MM.1S (cell line): ENCODE results near the gene CALCOCO2.

Experiments used
- DNase-seq: peaks from one replicate; pipeline ENCODE4 v3.0.0-alpha.2; 2015
- H2AFZ ChIP-seq: fragments of 300-600 bp; sonication (generic); 2 replicates; pipeline ENCODE4 v1.6.0; 2016; ENCODE audit warnings: antibody characterized with exemption, low read length
- H3F3A ChIP-seq: fragments of 300-600 bp; sonication (generic); 2 replicates; pipeline ENCODE4 v1.6.1; 2016; ENCODE audit warnings: mild to moderate bottlenecking, antibody characterized with exemption, low read length, moderate library complexity, mixed read lengths; ENCODE audit not compliant: insufficient read depth
- H3K27ac ChIP-seq: fragments of 300-600 bp; sonication (generic); 2 replicates; pipeline ENCODE4 v1.5.1; 2016; ENCODE audit warnings: mild to moderate bottlenecking, low read length
- H3K27me3 ChIP-seq: fragments of 300-600 bp; sonication (generic); replicated peaks from 2 replicates; pipeline ENCODE4 v1.6.0; 2016; ENCODE audit warnings: low read length; ENCODE audit not compliant: insufficient read depth
- H3K36me3 ChIP-seq: fragments of 300-600 bp; sonication (generic); replicated peaks from 2 replicates; pipeline ENCODE4 v1.6.1; 2016; ENCODE audit warnings: mild to moderate bottlenecking, low read length, mixed read lengths; ENCODE audit not compliant: insufficient read depth
- H3K4me1 ChIP-seq: fragments of 300-600 bp; sonication (generic); 2 replicates; pipeline ENCODE4 v1.6.1; 2016; ENCODE audit warnings: low read length, mixed read lengths
- H3K4me2 ChIP-seq: fragments of 300-600 bp; sonication (generic); 2 replicates; pipeline ENCODE4 v1.6.0; 2016; ENCODE audit warnings: low read depth, low read length
- H3K4me3 ChIP-seq: fragments of 300-600 bp; sonication (generic); 2 replicates; pipeline ENCODE4 v1.5.1; 2016; ENCODE audit warnings: low read length, mixed read lengths
- H3K79me2 ChIP-seq: fragments of 300-600 bp; sonication (generic); 2 replicates; pipeline ENCODE4 v1.6.1; 2016; ENCODE audit warnings: mixed run types, low read length, mixed read lengths
- H3K9ac ChIP-seq: fragments of 300-600 bp; sonication (generic); 2 replicates; pipeline ENCODE4 v1.6.1; 2016; ENCODE audit warnings: low read length, mixed read lengths
- H3K9me2 ChIP-seq: fragments of 300-600 bp; sonication (generic); replicated peaks from 2 replicates; pipeline ENCODE4 v1.6.1; 2016; ENCODE audit warnings: mild to moderate bottlenecking, low read length, mixed read lengths; ENCODE audit not compliant: insufficient read depth
- H3K9me3 ChIP-seq: fragments of 300-600 bp; sonication (generic); replicated peaks from 2 replicates; pipeline ENCODE4 v1.6.1; 2016; ENCODE audit warnings: mild to moderate bottlenecking, low read length, mixed read lengths; ENCODE audit not compliant: insufficient read depth
- H4K20me1 ChIP-seq: fragments of 300-600 bp; sonication (generic); 2 replicates; pipeline ENCODE4 v1.6.1; 2016; ENCODE audit warnings: mild to moderate bottlenecking, low read length, moderate library complexity, mixed read lengths; ENCODE audit not compliant: insufficient read depth
- CTCF ChIP-seq: fragments of 300-600 bp; sonication (generic); IDR thresholded peaks from 2 replicates; pipeline ENCODE4 v1.5.1; 2016; ENCODE audit warnings: antibody characterized with exemption, low read length, mixed read lengths
- EZH2 ChIP-seq: fragments of 300-600 bp; sonication (generic); optimal IDR thresholded peaks from 2 replicates; pipeline ENCODE3; 2017; ENCODE audit warnings: low read depth, mild to moderate bottlenecking, antibody characterized with exemption, low read length, mixed read lengths
- EZH2phosphoT487 ChIP-seq: fragments of 300-600 bp; sonication (generic); IDR thresholded peaks from 2 replicates; pipeline ENCODE4 v1.6.1; 2018; ENCODE audit warnings: antibody characterized with exemption, low read length

Gene CALCOCO2

GRCh38 chr17:48890086-48890485, 59.3 kb downstream of the CALCOCO2 start:
- no peak overlapping the region for H3K9ac ChIP-seq
- no peak overlapping the region for H3K27ac ChIP-seq
- no peaks in the 10 kb centered on the region for H4K20me1 ChIP-seq
- H3K9me2 ChIP-seq: no peaks in the 10 kb centered on the region
- H3F3A ChIP-seq: no peaks in the 10 kb centered on the region
- H3K27me3 ChIP-seq: no peaks in the 10 kb centered on the region
- no peak overlapping the region for H3K4me3 ChIP-seq
- H3K79me2 ChIP-seq: peaks cover 22% of the 10 kb centered on the region
- no peak overlapping the region for H3K4me2 ChIP-seq
- DNase-seq: no peak
- H3K4me1 ChIP-seq: peaks cover 8% of the 10 kb centered on the region; the same call in 1 of the 2 replicates
- no peak overlapping the region for H2AFZ ChIP-seq
- no peaks in the 10 kb centered on the region for H3K9me3 ChIP-seq
- H3K36me3 ChIP-seq: no peaks in the 10 kb centered on the region; the same call in 1 of the 2 replicates
- TF ChIP-seq EZH2phosphoT487: no peak
- TF ChIP-seq EZH2: no peak
- no peak for TF ChIP-seq CTCF

- Histone ChIP-seq H4K20me1 (no peaks in the 10 kb centered on the region), H3K9ac (peak overlapping the region; percentile 89), H3K27me3 (no peaks in the 10 kb centered on the region), H3K4me1 (peaks cover 23% of the 10 kb centered on the region; the same call in 1 of the 2 replicates), H2AFZ (peak overlapping the region; percentile 67), H3K36me3 (no peaks in the 10 kb centered on the region; the same call in 1 of the 2 replicates), H3K79me2 (peaks cover 22% of the 10 kb centered on the region), H3F3A (no peaks in the 10 kb centered on the region), H3K9me2 (no peaks in the 10 kb centered on the region), H3K4me2 (peak overlapping the region; percentile 63), H3K4me3 (peak overlapping the region; percentile 94), H3K27ac (peak overlapping the region; percentile 65), H3K9me3 (no peaks in the 10 kb centered on the region)
- TF ChIP-seq EZH2phosphoT487 (no peak), CTCF (no peak), EZH2 (no peak)
- DNase-seq: no peak
Observed at GRCh38 chr17:48892940-48893645, 62.3 kb downstream of the CALCOCO2 start.

GRCh38 chr17:48893646-48894508, 63.0 kb downstream of the CALCOCO2 start:
- no peak for TF ChIP-seq CTCF
- no peak for TF ChIP-seq EZH2phosphoT487
- no peak for TF ChIP-seq EZH2
- Histone ChIP-seq H3K4me2 (peak overlapping the region; percentile 63), H3F3A (no peaks in the 10 kb centered on the region), H3K9me2 (no peaks in the 10 kb centered on the region), H4K20me1 (no peaks in the 10 kb centered on the region), H2AFZ (no peak overlapping the region), H3K27ac (no peak overlapping the region), H3K9ac (peak overlapping the region; percentile 89; the same call in 1 of the 2 replicates), H3K4me3 (peak overlapping the region; percentile 94), H3K9me3 (no peaks in the 10 kb centered on the region), H3K79me2 (peaks cover 22% of the 10 kb centered on the region), H3K27me3 (no peaks in the 10 kb centered on the region), H3K36me3 (no peaks in the 10 kb centered on the region; the same call in 1 of the 2 replicates), H3K4me1 (peaks cover 23% of the 10 kb centered on the region; the same call in 1 of the 2 replicates)
- DNase-seq: no peak
